NB4 (cell line): Measurements from ENCODE around the gene PAQR8.
"Not testable (repeated sequence)": the region's sequence is repeated elsewhere in the genome, so short reads cannot be mapped to it uniquely, and the experiment has no call there.

Experiments
- DNase-seq: peaks from one replicate; pipeline ENCODE4 v3.0.0; 2010; ENCODE audit warnings: low read depth
- H3K4me3 ChIP-seq: one replicate; pipeline ENCODE4 v1.5.1; 2011; ENCODE audit warnings: mild to moderate bottlenecking, low read depth, low read length, moderate library complexity
- CTCF ChIP-seq: IDR thresholded peaks from one replicate; pipeline ENCODE4 v1.5.1; 2012; ENCODE audit warnings: low read depth, low read length
- MYC ChIP-seq: IDR thresholded peaks from 2 replicates; pipeline ENCODE4 v1.6.1; 2011; ENCODE audit warnings: low read depth, low read length
- POLR2A ChIP-seq: IDR thresholded peaks from 2 replicates; pipeline ENCODE4 v1.6.1; 2011; ENCODE audit warnings: mild to moderate bottlenecking; ENCODE audit not compliant: insufficient read length; ENCODE audit errors: extremely low read depth
- TF ChIP-seq, protein P1 (sequence below): IDR thresholded peaks from 2 replicates; pipeline ENCODE4 v1.6.1; 2011; ENCODE audit warnings: low read depth, low read length

The PAQR8 gene

GRCh38 chr6:52423971-52424381, 62.0 kb downstream of the PAQR8 start:
- no peak overlapping the region for H3K4me3 ChIP-seq
- TF ChIP-seq POLR2A = no peak
- TF ChIP-seq, protein P1, sequence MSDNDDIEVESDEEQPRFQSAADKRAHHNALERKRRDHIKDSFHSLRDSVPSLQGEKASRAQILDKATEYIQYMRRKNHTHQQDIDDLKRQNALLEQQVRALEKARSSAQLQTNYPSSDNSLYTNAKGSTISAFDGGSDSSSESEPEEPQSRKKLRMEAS = no peak
- no peak for TF ChIP-seq MYC
- no peak for TF ChIP-seq CTCF
- DNase-seq = no peak

DNA sequence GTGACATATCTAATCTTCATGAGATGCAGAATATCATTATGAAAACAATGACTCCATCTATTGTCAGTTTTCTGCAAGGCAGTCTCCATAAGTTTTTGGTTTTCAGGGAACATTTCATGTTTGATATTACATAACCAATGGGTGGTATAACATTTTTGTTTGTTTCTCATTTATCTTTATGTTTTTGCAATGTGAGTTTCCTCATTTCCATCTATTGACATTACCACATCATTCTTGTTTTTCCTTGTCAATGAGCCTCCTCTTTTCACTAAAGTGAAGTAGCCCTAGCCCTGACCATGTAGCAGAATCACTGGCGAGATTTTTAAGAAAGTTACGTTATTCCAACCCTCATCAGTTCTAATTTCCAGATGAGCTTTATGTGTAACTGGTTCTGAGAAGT, 62.6 kb downstream of the PAQR8 start:
- H3K4me3 ChIP-seq = no peak overlapping the region
- no peak for TF ChIP-seq POLR2A
- TF ChIP-seq CTCF = no peak
- no peak for TF ChIP-seq MYC
- TF ChIP-seq, protein P1 = no peak
- DNase-seq = no peak

GRCh38 chr6:52426667-52427066, 64.7 kb downstream of the PAQR8 start:
- H3K4me3 ChIP-seq = no peak overlapping the region
- DNase-seq = no peak
- TF ChIP-seq, protein P1 = no peak
- TF ChIP-seq POLR2A (no peak), MYC (no peak), CTCF (no peak)

DNA sequence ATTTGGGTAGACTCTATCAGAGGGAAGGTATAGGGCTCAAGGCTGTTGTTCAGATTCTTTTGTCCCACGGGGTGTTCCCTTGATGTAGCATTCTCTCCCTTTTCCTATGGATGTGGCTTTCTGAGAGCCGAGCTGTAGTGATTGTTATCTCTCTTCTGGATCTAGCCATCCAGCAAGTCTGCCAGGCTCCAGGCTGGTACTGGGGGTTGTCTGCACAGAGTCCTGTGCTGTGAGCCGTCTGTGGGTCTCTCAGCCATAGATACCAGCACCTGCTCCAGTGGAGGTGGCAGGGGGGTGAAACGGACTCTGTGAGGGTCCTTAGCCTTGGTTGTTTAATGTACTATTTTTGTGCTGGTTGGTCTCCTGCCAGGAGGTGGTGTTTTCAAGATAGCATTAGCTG, 71.3 kb downstream of the PAQR8 start:
- H3K4me3 ChIP-seq, DNase-seq: not testable (repeated sequence)

DNA sequence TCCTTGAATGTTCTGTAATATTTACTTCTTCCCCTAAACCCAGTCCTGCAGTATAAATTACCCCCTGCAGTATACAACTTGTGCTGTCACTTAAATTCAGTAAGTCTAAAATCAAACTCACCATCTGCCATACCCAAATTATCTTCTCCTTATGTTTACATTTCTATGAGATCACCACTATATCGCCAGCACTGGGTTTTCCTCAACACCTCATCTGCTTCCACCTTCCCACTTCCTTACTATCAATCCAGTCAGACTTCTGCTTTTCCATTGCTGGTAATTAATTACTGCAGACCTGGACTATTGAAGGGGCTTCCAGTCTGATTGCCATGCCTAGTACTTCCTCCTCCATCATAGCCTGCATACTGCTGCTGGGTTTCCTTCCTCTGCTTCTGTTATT, 73.4 kb downstream of the PAQR8 start:
- TF ChIP-seq, protein P1 = no peak
- TF ChIP-seq MYC = no peak
- TF ChIP-seq POLR2A = no peak
- TF ChIP-seq CTCF = no peak
- no peak overlapping the region for H3K4me3 ChIP-seq
- no peak for DNase-seq

DNA sequence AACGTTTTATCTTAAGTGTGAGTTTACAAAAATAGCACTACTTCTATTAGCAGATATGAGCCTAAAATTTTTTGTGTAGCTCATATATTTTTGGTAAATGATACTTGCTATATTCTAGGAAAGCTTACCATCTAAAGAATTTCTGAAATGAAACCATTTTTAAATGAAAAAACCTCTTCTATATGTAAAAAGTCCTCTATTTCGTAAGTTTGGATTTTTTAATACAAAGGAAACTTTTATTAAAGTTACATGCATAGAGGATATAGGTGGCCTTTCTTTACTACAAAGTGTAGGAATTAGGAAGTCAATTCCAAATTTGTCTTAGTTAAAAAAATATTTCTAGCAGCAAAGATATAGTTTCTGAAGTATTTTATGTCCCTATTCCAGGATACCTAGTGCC, 77.0 kb downstream of the PAQR8 start:
- H3K4me3 ChIP-seq = no peak overlapping the region
- DNase-seq = no peak
- TF ChIP-seq POLR2A = no peak
- TF ChIP-seq MYC = no peak
- TF ChIP-seq, protein P1 = no peak

DNA sequence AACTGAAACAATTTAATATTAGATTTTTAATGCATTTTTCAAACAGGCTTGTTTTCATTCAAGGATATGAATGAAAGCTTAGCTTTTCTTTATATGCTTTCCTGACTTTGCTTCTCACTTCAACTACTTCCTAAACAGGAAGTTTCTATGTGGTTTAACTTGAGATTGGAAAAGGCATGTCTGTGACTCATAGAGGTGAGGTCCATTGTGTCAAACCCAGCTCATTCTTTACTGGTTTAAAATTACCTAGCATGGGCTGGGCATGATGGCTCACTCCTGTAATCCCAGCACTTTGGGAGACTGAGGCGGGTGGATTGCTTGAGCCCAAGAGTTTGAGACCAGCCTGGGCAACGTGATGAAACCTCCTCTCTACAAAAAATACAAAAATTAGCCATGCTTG, 92.6 kb downstream of the PAQR8 start:
- no peak overlapping the region for H3K4me3 ChIP-seq
- no peak for DNase-seq
- TF ChIP-seq CTCF (no peak), POLR2A (no peak), MYC (no peak)
- TF ChIP-seq, protein P1 = no peak
